PC-9 (cell line): ENCODE data around the gene NUTM2E. TPM values are rescaled to one million over a fixed set of nuclear protein-coding genes. Genes with fewer than 3 reads are reported as not detected.
"Not testable (repeated sequence)": the region's sequence is repeated elsewhere in the genome, so short reads cannot be mapped to it uniquely, and the experiment has no call there.

Source experiments
- BruUV-seq: library from RNA; stranded (reverse); fragments of 400-500 nt; replicated peaks from 2 replicates; lab custom pipeline; 2021; lab: Mats Ljungman, UMichigan
- CTCF ChIA-PET: fragments of 300-600 bp; sonication (Branson Sonifier 250); formaldehyde crosslinking; loops from one replicate; lab custom pipeline; 2022; ENCODE audit warnings: antibody characterized with exemption; lab: Charles Lee
- POLR2A ChIA-PET: fragments of 300-600 bp; sonication (Branson Sonifier 250); formaldehyde crosslinking; loops from one replicate; lab custom pipeline; 2022; ENCODE audit warnings: antibody characterized with exemption; ENCODE audit not compliant: unreplicated experiment; lab: Charles Lee
- DNase-seq, 2 experiments: peaks; one replicate each; pipeline versions ENCODE4 v3.0.0 to v3.0.0-alpha.2; 2015 to 2022; ENCODE audit warnings: mixed read lengths in 1 of 2
- H2AFZ ChIP-seq: fragments of 200-600 bp; sonication (generic); 2 replicates; pipeline ENCODE4 v1.8.1; 2017; ENCODE audit warnings: antibody characterized with exemption
- H3F3A ChIP-seq: fragments of 200-600 bp; sonication (generic); 2 replicates; pipeline ENCODE4 v1.8.1; 2017; ENCODE audit warnings: antibody characterized with exemption, mild to moderate bottlenecking, low read depth; ENCODE audit not compliant: insufficient read depth
- H3K27ac ChIP-seq: fragments of 200-600 bp; sonication (generic); 2 replicates; pipeline ENCODE4 v1.6.1; 2016; ENCODE audit warnings: mixed run types
- H3K27me3 ChIP-seq: fragments of 200-600 bp; sonication (generic); 2 replicates; pipeline ENCODE4 v1.6.1; 2016; ENCODE audit warnings: low read depth, mixed run types; ENCODE audit not compliant: insufficient read depth
- H3K36me3 ChIP-seq: fragments of 200-600 bp; sonication (generic); 2 replicates; pipeline ENCODE4 v1.6.1; 2016; ENCODE audit warnings: low read depth, mixed run types
- H3K4me1 ChIP-seq: fragments of 200-600 bp; sonication (generic); replicated peaks from 2 replicates; pipeline ENCODE4 v1.6.1; 2016; ENCODE audit warnings: mixed run types; ENCODE audit not compliant: insufficient read depth
- H3K4me2 ChIP-seq: fragments of 200-600 bp; sonication (generic); 2 replicates; pipeline ENCODE4 v1.6.1; 2017; ENCODE audit warnings: mixed run types
- H3K4me3 ChIP-seq: fragments of 200-600 bp; sonication (generic); 2 replicates; pipeline ENCODE4 v1.6.1; 2016; ENCODE audit warnings: mixed run types
- H3K79me2 ChIP-seq: fragments of 200-600 bp; sonication (generic); 2 replicates; pipeline ENCODE4 v1.6.1; 2017; ENCODE audit warnings: low read depth, mixed run types
- H3K9me2 ChIP-seq: fragments of 200-600 bp; sonication (generic); 2 replicates; pipeline ENCODE4 v1.8.1; 2017; ENCODE audit warnings: mild to moderate bottlenecking; ENCODE audit not compliant: insufficient read depth
- H3K9me3 ChIP-seq: fragments of 200-600 bp; sonication (generic); 2 replicates; pipeline ENCODE4 v1.8.1; 2016; ENCODE audit warnings: low read depth; ENCODE audit not compliant: insufficient read depth
- H4K20me1 ChIP-seq: fragments of 200-600 bp; sonication (generic); 2 replicates; pipeline ENCODE4 v1.8.1; 2017; ENCODE audit not compliant: insufficient read depth
- intact Hi-C: fragments of 100-400 bp; cut with micrococcal nuclease; formaldehyde crosslinking; loops from one replicate; pipeline ENCODE4 v1.10.0; 2022; ENCODE audit not compliant: unreplicated experiment
- total RNA-seq: library from RNA; stranded (reverse); gene quantifications from 2 replicates; pipeline ENCODE4 v1.2.3, GENCODE V29; 2021

Gene NUTM2E
- total RNA-seq, 1 experiment from 2014 or later = 0.70 TPM

GRCh38 chr10:79862269-79862668 is 35.7 kb downstream of the NUTM2E start:
- BruUV-seq, H3K79me2 ChIP-seq, H3K4me1 ChIP-seq, CTCF ChIA-PET, H3K27ac ChIP-seq, H3K4me3 ChIP-seq, intact Hi-C loops, H3K27me3 ChIP-seq, DNase-seq, POLR2A ChIA-PET, H4K20me1 ChIP-seq, H3F3A ChIP-seq, H3K4me2 ChIP-seq, H3K9me2 ChIP-seq, H2AFZ ChIP-seq, H3K9me3 ChIP-seq, H3K36me3 ChIP-seq: not testable (repeated sequence)

GRCh38 chr10:79862803-79863202 is 36.3 kb downstream of the NUTM2E start:
- POLR2A ChIA-PET, H2AFZ ChIP-seq, H3K27me3 ChIP-seq, H3K79me2 ChIP-seq, H3K9me2 ChIP-seq, H4K20me1 ChIP-seq, H3K27ac ChIP-seq, H3K9me3 ChIP-seq, H3F3A ChIP-seq, CTCF ChIA-PET, intact Hi-C loops, H3K4me2 ChIP-seq, DNase-seq, H3K36me3 ChIP-seq, H3K4me3 ChIP-seq, H3K4me1 ChIP-seq, BruUV-seq: not testable (repeated sequence)

- H3K27me3 ChIP-seq, H3F3A ChIP-seq, H3K4me2 ChIP-seq, DNase-seq, H3K9me2 ChIP-seq, H3K4me3 ChIP-seq, H3K9me3 ChIP-seq, H3K79me2 ChIP-seq, BruUV-seq, H3K4me1 ChIP-seq, CTCF ChIA-PET, POLR2A ChIA-PET, H2AFZ ChIP-seq, H3K27ac ChIP-seq, H4K20me1 ChIP-seq, intact Hi-C loops, H3K36me3 ChIP-seq: not testable (repeated sequence)
Measured at GRCh38 chr10:79866903-79867551, 40.5 kb downstream of the NUTM2E start.

GRCh38 chr10:79868023-79868422 is 41.5 kb downstream of the NUTM2E start:
- POLR2A ChIA-PET, DNase-seq, H4K20me1 ChIP-seq, CTCF ChIA-PET, H3K79me2 ChIP-seq, intact Hi-C loops, H3K36me3 ChIP-seq, H3K27ac ChIP-seq, H3K4me2 ChIP-seq, BruUV-seq, H3K27me3 ChIP-seq, H3K4me1 ChIP-seq, H3F3A ChIP-seq, H2AFZ ChIP-seq, H3K4me3 ChIP-seq, H3K9me3 ChIP-seq, H3K9me2 ChIP-seq: not testable (repeated sequence)

GRCh38 chr10:79869439-79870097 is 43.0 kb downstream of the NUTM2E start:
- H3K27ac ChIP-seq, intact Hi-C loops, H3F3A ChIP-seq, BruUV-seq, DNase-seq, H3K9me3 ChIP-seq, H4K20me1 ChIP-seq, H3K4me1 ChIP-seq, POLR2A ChIA-PET, H3K4me3 ChIP-seq, H3K27me3 ChIP-seq, H3K9me2 ChIP-seq, CTCF ChIA-PET, H2AFZ ChIP-seq, H3K36me3 ChIP-seq, H3K4me2 ChIP-seq, H3K79me2 ChIP-seq: not testable (repeated sequence)

GRCh38 chr10:79871729-79872128 is 45.2 kb downstream of the NUTM2E start:
- intact Hi-C loops, BruUV-seq: not testable (repeated sequence)

More at GRCh38 chr10:79871729-79872128, 45.2 kb downstream of the NUTM2E start:
- H3K27me3 ChIP-seq, H3K79me2 ChIP-seq, H3K4me2 ChIP-seq, H3K36me3 ChIP-seq, H2AFZ ChIP-seq, H3K9me3 ChIP-seq, H3K4me3 ChIP-seq, H3F3A ChIP-seq, H4K20me1 ChIP-seq, DNase-seq, H3K27ac ChIP-seq, H3K9me2 ChIP-seq, POLR2A ChIA-PET, CTCF ChIA-PET, H3K4me1 ChIP-seq: not testable (repeated sequence)
